CD14-positive monocyte (primary cell): ENCODE results near the gene IPO9. TPM values are rescaled to one million over a fixed set of nuclear protein-coding genes. Genes with fewer than 3 reads are reported as not detected.

ENCODE experiments used
- DNase-seq, 3 donors: peaks; one replicate each; pipeline ENCODE4 v3.0.0-alpha.2; 2011 to 2022
- H2AFZ ChIP-seq: 2 replicates; pipeline ENCODE4 v1.6.0; 2012; ENCODE audit warnings: mild to moderate bottlenecking, low read depth, low read length, inconsistent platforms; ENCODE audit not compliant: insufficient read depth, poor library complexity, severe bottlenecking
- H3K27ac ChIP-seq, 2 donors: 1 replicate in 1 of 2; 2 replicates in 1 of 2; pipeline ENCODE4 v1.5.1; 2012 to 2013; ENCODE audit warnings: low read length in 2 of 2, control low read depth in 1 of 2, inconsistent platforms in 1 of 2, low read depth in 1 of 2, mild to moderate bottlenecking in 1 of 2
- H3K27me3 ChIP-seq, 2 donors: one replicate each; pipeline versions ENCODE4 v1.6.0 to v1.6.1; 2011 to 2013; ENCODE audit warnings: low read length in 2 of 2; ENCODE audit not compliant: control insufficient read depth in 2 of 2, insufficient read depth in 2 of 2
- H3K36me3 ChIP-seq, 2 donors: replicated peaks in 1 of 2; 1 replicate in 1 of 2; 2 replicates in 1 of 2; pipeline versions ENCODE4 v1.5.1 to v1.6.1; 2012 to 2013; ENCODE audit warnings: low read length in 2 of 2, control low read depth in 1 of 2, inconsistent platforms in 1 of 2, mild to moderate bottlenecking in 1 of 2; ENCODE audit not compliant: insufficient read depth in 2 of 2, control insufficient read depth in 1 of 2
- H3K4me1 ChIP-seq, 2 donors: 1 replicate in 1 of 2; 2 replicates in 1 of 2; pipeline versions ENCODE4 v1.5.1 to v1.6.1; 2012 to 2013; ENCODE audit warnings: low read length in 2 of 2, control low read depth in 1 of 2, inconsistent platforms in 1 of 2, mild to moderate bottlenecking in 1 of 2, moderate library complexity in 1 of 2; ENCODE audit not compliant: insufficient read depth in 2 of 2, control insufficient read depth in 1 of 2
- H3K4me2 ChIP-seq: replicated peaks from 2 replicates; pipeline ENCODE3; 2012; ENCODE audit warnings: low read length, moderate library complexity, mild to moderate bottlenecking; ENCODE audit not compliant: poor library complexity, severe bottlenecking; ENCODE audit errors: extremely low read depth
- H3K4me3 ChIP-seq, 3 experiments: fragments of 200-600 bp in 1 of 3; sonication (generic) in 1 of 3; replicated peaks in 1 of 3; 1 replicate in 2 of 3; 2 replicates in 1 of 3; pipeline ENCODE4 v1.5.1; 2011 to 2013; ENCODE audit warnings: low read length in 3 of 3, mild to moderate bottlenecking in 3 of 3, control low read depth in 2 of 3, low read depth in 2 of 3, inconsistent platforms in 1 of 3, moderate library complexity in 1 of 3
- H3K79me2 ChIP-seq: 2 replicates; pipeline ENCODE4 v1.6.0; 2012; ENCODE audit warnings: mild to moderate bottlenecking, control low read depth, inconsistent platforms, low read length, moderate library complexity; ENCODE audit not compliant: insufficient read depth
- H3K9ac ChIP-seq: 2 replicates; pipeline ENCODE4 v1.6.0; 2017; ENCODE audit warnings: low read length, mild to moderate bottlenecking; ENCODE audit not compliant: insufficient read depth, poor library complexity, severe bottlenecking
- H3K9me3 ChIP-seq, 2 donors: replicated peaks in 1 of 2; 1 replicate in 1 of 2; 2 replicates in 1 of 2; pipeline versions ENCODE4 v1.5.1 to v1.6.1; 2012 to 2013; ENCODE audit warnings: low read length in 2 of 2, control low read depth in 1 of 2; ENCODE audit not compliant: control insufficient read depth in 1 of 2, insufficient read depth in 1 of 2
- H4K20me1 ChIP-seq: 2 replicates; pipeline ENCODE4 v1.6.0; 2012; ENCODE audit warnings: mild to moderate bottlenecking, low read length, control low read depth, moderate library complexity; ENCODE audit not compliant: insufficient read depth
- H3K27ac Mint-ChIP-seq, 7 donors: one replicate each; pipeline ENCODE4 v1.8.0; 2020; ENCODE audit warnings: mild to moderate bottlenecking in 7 of 7, mixed read lengths in 7 of 7, moderate library complexity in 6 of 7, inconsistent platforms in 2 of 7
- H3K27me3 Mint-ChIP-seq, 3 donors: one replicate each; pipeline ENCODE4 v1.8.0; 2021 to 2022; ENCODE audit warnings: low read depth in 3 of 3, mild to moderate bottlenecking in 3 of 3, mixed read lengths in 3 of 3, moderate library complexity in 3 of 3, inconsistent platforms in 1 of 3
- H3K36me3 Mint-ChIP-seq, 2 donors: one replicate each; pipeline ENCODE4 v1.8.0; 2020; ENCODE audit warnings: mixed read lengths in 2 of 2, inconsistent platforms in 1 of 2, mild to moderate bottlenecking in 1 of 2
- H3K4me1 Mint-ChIP-seq: one replicate; pipeline ENCODE4 v1.8.0; 2020; ENCODE audit warnings: mild to moderate bottlenecking, mixed read lengths
- H3K4me3 Mint-ChIP-seq, 2 donors: one replicate each; pipeline ENCODE4 v1.8.0; 2020; ENCODE audit warnings: mild to moderate bottlenecking in 2 of 2, mixed read lengths in 2 of 2, moderate library complexity in 1 of 2
- H3K9me3 Mint-ChIP-seq, 7 donors: one replicate each; pipeline ENCODE4 v1.8.0; 2020 to 2022; ENCODE audit warnings: mixed read lengths in 7 of 7, mild to moderate bottlenecking in 6 of 7, moderate library complexity in 6 of 7, inconsistent platforms in 2 of 7
- CTCF ChIP-seq: fragments of 200-600 bp; IDR thresholded peaks from one replicate; pipeline ENCODE4 v1.8.0; 2022; ENCODE audit warnings: antibody characterized with exemption, mild to moderate bottlenecking
- WGBS: methylation state at CpG from one replicate; pipeline ENCODE4 v1.1.5; 2013; ENCODE audit warnings: missing lambda C conversion rate; ENCODE audit not compliant: insufficient coverage; 5-methylcytosine and 5-hydroxymethylcytosine counted together
- intact Hi-C, 2 donors: fragments of 100-400 bp; cut with micrococcal nuclease; formaldehyde crosslinking; loops; one replicate each; pipeline versions ENCODE4 v1.15.0 to v1.15.1; 2023
- polyA plus RNA-seq, 3 donors: library from polyadenylated mRNA; depleted of rRNA in 1 of 3; unstranded in 2 of 3; stranded (reverse) in 1 of 3; fragments of 300-500 nt in 2 of 3; fragments of >200 nt in 1 of 3; fragmentation: Illumina TruSeq in 2 of 3; gene quantifications; 1 replicate in 2 of 3; 2 replicates in 1 of 3; pipeline ENCODE4 v1.2.3, GENCODE V29; 2012 to 2021

Gene IPO9
- polyA plus RNA-seq, 3 donors, result 11.3 to 12.6 (median 12.0) TPM

- no peak for TF ChIP-seq CTCF
- 100% methylated on average over 2 of the region's 6 CpGs for WGBS
- no peaks in the 10 kb centered on the region for H3K36me3 ChIP-seq
- no peaks in the 10 kb centered on the region for H3K79me2 ChIP-seq
- intact Hi-C loops, result loop anchor here in 1 of 2 donors (5.0 kb wide), 1 partner anchor 41 kb away; no protein-coding TSS in a partner anchor
- no peaks in the 10 kb centered on the region for H3K4me1 ChIP-seq
- H4K20me1 ChIP-seq, result no peaks in the 10 kb centered on the region
- H3K9me3 Mint-ChIP-seq, result no peaks in the 10 kb centered on the region
- H3K27me3 ChIP-seq, result no peaks in the 10 kb centered on the region
- no peak overlapping the region for H3K9ac ChIP-seq
- no peaks in the 10 kb centered on the region for H3K9me3 ChIP-seq
- H3K4me3 Mint-ChIP-seq, result no peak overlapping the region
- no peak overlapping the region for H3K27ac ChIP-seq
- H2AFZ ChIP-seq, result no peak overlapping the region
- peak overlapping the region in 1 of 7 donors; percentile 25 for H3K27ac Mint-ChIP-seq
- no peaks in the 10 kb centered on the region for H3K4me1 Mint-ChIP-seq
- DNase-seq, result no peak
- H3K4me2 ChIP-seq, result no peak overlapping the region
- H3K27me3 Mint-ChIP-seq, result peaks cover 0 to 3% (median 1%) of the 10 kb centered on the region in 3 donors
- no peak overlapping the region for H3K4me3 ChIP-seq
- H3K36me3 Mint-ChIP-seq, result peaks cover 17% of the 10 kb centered on the region in 2 donors
Measured at GRCh38 chr1:201783572-201783971, 45.4 kb upstream of the IPO9 start.

- Histone ChIP-seq H3K79me2 (no peaks in the 10 kb centered on the region), H3K4me1 (peaks cover 8 to 10% of the 10 kb centered on the region in 2 donors), H3K27ac (no peak overlapping the region), H3K9me3 (no peaks in the 10 kb centered on the region), H2AFZ (no peak overlapping the region), H4K20me1 (no peaks in the 10 kb centered on the region), H3K36me3 (no peaks in the 10 kb centered on the region), H3K4me2 (no peak overlapping the region), H3K9ac (no peak overlapping the region), H3K4me3 (no peak overlapping the region), H3K27me3 (no peaks in the 10 kb centered on the region)
- H3K27ac Mint-ChIP-seq, result no peak overlapping the region
- peaks cover 17 to 20% of the 10 kb centered on the region in 2 donors for H3K36me3 Mint-ChIP-seq
- H3K4me1 Mint-ChIP-seq, result peaks cover 12% of the 10 kb centered on the region
- no peaks in the 10 kb centered on the region for H3K9me3 Mint-ChIP-seq
- no peak for TF ChIP-seq CTCF
- H3K27me3 Mint-ChIP-seq, result peaks cover 0 to 3% (median 1%) of the 10 kb centered on the region in 3 donors
- intact Hi-C loops, result loop anchor here in 1 of 2 donors (5.0 kb wide), 1 partner anchor 33 kb away; no protein-coding TSS in a partner anchor
- H3K4me3 Mint-ChIP-seq, result no peak overlapping the region
- no CpG with 5 or more reads among the region's 2 CpGs for WGBS
- no peak for DNase-seq
Measured at GRCh38 chr1:201785291-201785690, 43.7 kb upstream of the IPO9 start.
